NCI-H146 (cell line): Measurements from ENCODE around the gene KCNIP3.
"Not testable (repeated sequence)": the region's sequence is repeated elsewhere in the genome, so short reads cannot be mapped to it uniquely, and the experiment has no call there.

Source experiments
- DNase-seq: peaks from one replicate; lab custom pipeline; 2025; lab: John Stamatoyannopoulos, UW

KCNIP3 gene

DNA sequence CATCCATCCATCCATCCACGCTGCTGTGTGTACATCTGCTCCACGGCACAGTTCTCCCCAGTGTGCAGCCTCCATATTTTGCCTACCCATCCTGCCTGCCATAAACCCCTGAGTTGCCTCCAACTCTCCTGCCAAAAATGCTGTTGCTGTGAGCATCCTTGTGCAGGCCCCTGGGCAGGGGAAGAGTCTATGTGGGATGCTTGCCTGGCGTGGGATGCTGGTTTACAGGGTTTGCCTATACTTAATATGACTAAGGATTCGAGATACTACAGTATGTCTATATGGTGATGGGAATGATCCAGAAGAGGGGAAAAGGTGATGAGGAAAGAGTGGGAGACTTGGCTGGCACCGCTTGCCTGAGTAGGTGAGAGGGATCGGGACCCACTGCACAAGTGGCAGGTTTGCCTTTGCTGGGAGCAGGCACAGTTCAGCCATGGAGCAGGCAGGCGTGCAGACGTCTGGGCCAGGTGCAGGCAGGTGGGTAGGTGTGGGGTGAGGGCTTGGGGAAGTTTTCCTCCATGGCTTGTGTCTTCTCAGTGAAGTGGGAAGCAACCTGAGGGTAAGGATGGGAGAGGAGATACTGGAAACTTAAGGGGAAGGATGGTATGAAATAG is 75.2 kb downstream of the KCNIP3 start:
- no peak for DNase-seq

DNA sequence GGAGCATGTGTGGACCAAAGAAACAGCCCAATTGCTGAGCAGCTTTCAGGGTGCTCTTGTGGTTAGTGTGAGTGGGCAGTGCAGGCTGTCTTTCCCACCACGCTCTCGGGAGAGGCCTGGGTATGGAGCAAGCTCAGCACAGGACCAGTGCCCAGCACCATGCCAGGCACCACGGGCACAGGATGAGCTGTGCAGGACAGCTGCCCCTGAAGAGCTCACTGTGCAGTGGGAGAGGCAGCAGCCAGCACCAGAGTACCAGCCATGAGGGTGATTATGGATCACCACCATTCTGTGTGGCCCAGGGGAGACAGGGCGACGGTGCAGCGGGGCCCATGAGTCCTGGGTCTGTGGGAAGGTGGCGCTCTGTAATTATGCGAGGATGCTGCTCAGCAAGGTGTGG is 75.7 kb downstream of the KCNIP3 start:
- no peak for DNase-seq

DNA sequence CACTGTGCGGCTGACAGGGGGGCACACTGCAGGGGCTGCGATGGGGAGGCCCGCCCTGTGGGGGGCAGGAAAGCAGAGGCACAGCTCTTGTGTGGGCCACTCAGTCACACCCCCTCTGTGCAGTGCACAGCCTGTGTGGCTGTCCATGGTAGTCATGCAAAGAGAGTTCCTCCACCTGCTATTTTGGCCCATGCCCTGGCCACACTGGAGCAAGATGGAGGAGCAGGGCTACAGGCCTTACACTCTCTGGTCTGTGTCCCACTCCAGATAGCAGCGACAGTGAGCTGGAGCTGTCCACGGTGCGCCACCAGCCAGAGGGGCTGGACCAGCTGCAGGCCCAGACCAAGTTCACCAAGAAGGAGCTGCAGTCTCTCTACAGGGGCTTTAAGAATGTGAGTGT is 76.9 kb downstream of the KCNIP3 start:
- no peak for DNase-seq

DNA sequence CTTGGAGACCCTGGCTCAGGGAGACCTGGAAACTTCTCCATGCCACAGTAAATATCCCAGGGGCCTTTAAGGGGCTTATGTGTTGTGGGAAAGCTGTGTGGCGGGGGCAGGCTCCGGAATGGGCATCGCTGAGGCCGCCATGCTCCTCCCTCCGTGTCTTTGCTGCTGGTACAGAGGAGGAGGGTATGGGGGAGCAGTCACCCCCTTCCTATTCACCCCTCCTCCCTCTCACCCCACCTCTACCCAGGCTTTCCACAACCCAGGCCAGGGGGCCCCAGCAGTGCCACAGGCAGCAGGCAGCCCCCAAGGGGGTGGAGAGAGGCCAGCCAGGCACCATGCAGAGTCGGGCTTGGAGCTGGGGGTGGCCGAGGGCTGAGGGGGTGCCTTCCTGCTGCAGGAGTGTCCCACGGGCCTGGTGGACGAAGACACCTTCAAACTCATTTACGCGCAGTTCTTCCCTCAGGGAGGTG is 77.3 kb downstream of the KCNIP3 start:
- DNase-seq, result no peak

DNA sequence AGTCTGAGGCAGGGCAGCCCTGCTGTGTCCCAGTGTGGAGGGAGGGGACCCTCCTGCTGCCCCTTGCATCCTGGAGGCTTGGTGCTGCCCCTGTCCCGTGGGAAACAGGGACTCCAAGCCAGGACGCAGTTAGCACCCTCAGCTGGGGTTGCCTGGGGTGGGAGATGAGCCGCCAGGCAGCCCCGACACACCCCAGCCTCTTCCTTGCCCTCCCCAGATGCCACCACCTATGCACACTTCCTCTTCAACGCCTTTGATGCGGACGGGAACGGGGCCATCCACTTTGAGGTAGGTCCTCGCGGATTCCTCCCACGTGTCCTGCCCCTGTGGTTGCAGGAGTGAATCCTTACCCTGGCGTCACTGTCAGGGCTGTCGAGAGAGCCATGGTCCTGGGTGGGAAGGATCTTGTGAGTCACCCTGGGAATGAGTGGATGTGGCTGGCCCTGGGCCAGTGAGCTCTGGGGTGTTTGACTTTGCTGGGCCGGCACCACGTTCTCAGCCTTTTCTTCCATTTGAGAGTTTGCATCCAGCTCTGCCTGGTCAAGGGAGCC is 77.8 kb downstream of the KCNIP3 start:
- DNase-seq, result no peak

DNA sequence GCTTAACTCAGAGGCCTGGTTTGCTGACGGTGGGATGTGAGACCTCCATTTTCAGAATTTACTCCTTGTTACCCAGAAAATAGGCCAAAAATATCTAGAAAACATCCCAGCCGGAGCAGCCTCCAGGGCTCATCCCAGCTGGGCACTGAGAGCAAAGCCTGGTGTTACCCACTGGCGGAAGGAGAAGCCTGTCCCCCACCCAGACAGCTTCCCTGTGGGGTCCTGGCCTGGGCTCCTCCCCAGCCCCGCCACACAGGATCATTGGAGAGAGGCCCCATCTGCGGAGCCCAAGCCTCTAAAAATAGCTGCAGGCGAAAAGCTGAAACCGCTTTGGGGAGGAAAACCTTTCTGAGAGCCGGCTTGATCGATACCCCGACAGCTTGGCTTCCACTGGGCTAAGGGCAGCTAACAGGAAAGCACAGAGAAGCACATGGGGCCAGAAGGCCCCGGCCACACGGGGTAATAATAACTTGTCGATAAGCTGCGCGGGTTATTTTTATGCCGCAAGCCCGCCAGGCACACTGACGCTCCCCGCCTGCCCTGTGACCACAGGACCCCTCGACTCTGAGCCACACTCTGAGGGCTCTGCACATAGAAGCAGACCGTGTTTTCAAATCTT is 78.5 kb downstream of the KCNIP3 start:
- no peak for DNase-seq

DNA sequence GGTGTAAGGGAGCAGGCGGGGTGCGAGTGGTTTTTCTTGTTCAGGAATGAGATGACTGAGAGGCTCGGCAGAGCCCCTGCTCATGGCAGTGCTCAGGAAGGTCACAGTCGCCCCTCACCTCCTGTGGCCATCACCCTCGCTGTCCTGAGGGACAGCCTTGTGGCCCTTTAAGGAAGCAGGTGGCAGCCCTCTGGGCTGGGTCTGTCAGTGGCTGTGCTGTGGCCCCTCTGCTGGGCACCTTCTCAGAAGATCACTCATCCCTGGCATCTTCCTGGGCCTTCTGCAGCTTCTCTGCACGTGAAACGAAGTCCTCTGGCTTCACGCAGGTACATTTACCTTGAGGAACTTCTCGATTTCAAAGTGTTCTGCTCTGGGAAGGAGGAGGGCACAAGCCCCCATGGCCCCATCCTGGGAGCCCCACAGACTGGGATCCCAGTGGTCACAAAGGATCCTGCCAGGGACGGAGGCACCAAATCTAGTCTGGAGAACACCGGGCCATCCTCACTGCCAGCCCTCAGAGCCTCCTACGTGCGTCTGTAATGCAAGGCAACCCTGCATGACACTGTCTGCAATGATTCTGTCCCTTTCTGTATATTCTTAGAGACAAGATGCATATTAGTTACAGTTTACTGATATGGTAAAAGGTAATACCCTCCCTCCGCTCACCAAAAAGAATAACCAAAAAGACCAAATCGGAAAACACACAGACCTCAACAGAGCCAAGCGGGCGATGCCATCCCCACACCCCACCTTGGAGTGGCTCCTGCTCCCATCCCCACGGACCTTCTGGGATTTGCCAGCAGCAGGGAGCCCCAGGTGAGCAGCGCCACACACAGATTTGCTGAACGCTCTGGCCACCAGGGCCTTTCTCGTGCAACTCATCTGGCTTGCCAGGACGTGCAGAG is 79.4 kb downstream of the KCNIP3 start:
- DNase-seq, result no peak

DNA sequence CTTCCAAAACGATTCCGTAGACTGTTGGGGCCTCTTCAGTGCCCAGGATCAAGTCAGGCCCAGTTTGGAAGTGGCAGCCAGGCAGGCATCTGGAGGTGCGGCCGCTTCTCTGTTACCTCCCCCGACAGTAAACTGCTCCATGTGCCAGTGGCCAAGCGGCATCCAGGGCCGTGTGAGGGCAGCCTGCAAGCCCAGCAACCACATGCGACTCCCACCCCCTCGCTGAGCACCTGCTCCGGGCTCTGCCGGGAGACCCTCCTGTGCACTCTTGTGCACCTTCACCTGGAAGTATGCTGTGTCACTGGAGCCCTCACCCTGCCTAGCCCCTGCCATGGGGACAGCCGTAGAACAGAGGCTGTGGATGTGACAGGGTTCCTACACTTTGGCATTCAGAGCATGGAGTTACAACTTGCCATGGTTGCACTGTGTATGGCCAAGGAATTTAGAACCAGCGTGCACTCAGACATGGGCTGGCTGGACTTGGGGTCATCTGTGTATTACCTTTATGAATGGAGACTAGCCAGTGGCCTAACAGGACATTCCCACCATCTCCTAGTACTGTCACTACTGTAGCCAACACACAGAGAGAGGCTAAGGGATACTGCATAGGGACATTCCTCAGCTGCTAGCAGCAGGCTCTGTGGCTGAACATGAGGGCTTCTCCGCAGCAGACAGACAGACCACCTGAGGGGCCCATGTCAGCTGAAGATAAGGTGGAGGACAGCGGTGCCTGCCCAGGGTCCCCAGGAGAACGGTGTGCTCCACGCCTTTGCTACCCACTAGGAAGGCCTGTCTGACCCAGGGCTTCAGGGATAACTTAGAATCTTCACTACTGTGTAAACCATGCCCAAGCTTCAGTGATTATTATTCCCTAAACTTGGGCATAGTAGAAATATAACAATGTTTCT is 80.3 kb downstream of the KCNIP3 start:
- DNase-seq, result no peak

DNA sequence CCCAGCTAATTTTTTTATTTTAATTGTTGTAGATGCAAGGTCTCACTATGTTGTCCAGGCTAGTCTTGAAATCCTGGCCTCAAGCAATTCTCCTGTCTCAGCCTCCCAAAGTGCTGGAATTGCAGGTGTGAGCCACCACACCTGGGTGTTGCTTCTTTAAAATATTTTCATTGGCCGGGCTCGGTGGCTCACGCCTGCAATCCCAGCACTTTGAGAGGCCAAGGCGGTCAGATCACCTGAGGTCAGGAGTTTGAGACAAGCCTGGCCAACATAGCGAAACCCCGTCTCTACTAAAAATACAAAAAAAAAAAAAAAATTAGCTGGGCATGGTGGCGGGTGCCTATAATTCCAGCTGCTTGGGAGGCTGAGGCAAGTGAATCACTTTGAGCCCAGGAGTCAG is 81.1 kb downstream of the KCNIP3 start:
- not testable (repeated sequence) for DNase-seq

DNA sequence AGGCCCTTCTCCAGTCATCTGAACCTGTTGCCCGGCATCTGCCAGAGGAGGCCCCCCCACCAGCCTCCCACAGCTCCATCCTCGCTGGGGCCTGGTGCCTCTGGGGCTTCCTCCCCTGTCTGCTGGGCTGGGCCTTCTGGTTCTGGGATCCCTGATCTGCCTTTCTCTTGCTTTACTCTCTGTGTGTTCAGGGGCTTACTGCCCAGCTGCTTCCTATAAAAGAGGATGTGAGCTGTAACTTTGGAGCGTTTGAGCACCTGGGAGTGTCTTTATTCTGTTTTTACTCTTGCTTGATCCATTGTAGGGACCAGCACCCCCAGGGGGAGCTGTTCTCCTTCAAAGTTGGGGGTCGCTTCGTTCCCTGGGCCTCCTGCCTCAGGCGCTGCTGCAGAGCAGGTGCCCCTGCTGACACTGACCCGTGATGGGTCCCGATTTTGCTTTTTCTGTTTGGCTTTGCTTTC is 82.3 kb downstream of the KCNIP3 start:
- DNase-seq, result no peak

DNA sequence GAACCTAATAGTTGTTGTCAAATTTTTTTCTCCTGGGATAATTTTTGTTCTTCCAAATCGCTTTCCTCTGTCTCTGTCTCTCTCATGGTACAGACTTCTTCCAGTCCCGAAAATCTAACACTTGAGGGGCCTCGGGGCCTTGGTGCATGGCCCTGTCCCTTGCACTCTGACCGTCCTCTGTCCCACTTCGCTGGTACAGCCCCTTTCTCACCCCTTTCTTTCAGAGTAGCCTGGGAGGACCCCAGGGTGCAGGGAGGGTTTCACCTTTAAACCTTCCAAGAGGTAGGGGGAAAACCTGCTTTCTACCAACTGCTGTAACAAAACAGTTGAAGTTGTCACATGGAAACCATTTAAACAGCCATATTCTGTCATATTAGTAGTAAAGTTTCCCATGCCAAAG is 83.1 kb downstream of the KCNIP3 start:
- no peak for DNase-seq

DNA sequence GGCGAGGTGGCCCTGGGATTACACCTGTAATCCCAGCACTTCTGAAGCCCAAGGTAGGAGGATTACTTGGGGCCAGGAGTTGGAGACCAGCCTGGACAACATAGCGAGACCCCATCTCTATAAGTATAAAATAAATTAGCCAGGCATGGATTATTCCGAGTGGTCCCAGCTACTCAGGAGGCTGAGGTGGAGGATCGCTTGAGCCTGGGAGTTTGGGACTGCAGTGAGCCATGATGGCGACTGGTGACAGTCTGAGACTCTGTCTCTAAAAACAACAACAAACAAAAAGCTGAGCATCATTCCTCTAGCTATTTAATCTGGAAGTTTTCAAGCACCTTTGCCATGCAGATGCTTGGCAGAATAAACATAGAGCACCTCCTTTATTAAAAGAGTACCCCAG is 83.6 kb downstream of the KCNIP3 start:
- DNase-seq, result no peak

DNA sequence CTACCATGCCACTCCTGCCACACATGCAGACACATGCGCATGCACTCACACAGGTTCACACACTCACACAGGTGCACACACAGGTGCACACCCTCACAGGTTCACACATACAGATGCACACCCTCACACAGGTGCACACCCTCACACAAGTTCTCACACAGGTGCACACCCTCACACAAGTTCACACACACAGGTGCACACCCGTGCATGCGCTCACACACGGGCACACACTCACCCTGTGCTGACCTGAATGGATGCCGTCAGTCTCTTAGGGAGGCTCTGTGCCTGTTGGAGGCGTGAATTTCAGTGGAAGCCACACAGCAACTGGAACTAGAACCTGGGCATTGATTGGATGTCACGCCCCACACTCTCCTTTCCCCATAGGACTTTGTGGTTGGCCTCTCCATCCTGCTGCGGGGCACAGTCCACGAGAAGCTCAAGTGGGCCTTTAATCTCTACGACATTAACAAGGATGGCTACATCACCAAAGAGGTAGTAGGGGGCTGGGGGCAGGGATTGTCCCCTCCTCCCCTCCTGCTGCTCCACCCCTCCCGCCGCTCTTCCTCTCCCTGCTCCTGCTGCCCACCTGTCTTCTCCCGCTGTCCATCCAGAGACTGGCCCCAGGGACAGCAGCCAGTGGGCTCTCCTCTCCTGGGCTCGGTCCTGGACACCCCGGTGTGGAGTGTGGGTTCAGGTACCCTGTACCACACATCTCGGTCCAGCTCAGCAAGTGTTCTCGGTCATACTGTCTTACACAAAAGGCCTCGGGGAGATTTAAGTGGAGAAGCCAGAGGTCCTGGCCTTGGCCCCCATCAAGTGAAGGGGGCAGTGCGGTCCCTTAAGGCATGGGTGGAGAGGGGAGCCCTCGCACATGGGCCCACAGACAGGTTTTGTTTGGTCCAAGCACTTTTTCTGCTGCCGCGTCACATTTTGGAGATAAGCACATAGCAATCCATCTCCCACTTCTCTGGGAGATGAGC is 84.4 kb downstream of the KCNIP3 start:
- DNase-seq, result no peak

DNA sequence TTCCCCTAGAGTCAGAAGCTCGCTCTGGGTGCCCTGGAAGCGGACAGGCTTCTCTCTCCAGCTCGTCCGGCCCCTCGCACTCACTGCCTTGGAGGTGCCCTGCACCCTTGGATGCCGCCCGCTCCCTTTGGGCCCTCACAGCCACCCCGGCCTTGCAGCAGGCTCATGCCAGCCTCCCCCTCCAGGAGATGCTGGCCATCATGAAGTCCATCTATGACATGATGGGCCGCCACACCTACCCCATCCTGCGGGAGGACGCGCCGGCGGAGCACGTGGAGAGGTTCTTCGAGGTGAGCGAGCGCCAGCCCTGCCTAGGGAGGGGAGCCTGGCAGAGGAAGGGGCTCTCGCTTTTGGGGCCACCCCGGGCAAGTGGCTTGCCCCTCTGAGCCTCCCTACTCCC is 85.0 kb downstream of the KCNIP3 start:
- DNase-seq, result no peak

DNA sequence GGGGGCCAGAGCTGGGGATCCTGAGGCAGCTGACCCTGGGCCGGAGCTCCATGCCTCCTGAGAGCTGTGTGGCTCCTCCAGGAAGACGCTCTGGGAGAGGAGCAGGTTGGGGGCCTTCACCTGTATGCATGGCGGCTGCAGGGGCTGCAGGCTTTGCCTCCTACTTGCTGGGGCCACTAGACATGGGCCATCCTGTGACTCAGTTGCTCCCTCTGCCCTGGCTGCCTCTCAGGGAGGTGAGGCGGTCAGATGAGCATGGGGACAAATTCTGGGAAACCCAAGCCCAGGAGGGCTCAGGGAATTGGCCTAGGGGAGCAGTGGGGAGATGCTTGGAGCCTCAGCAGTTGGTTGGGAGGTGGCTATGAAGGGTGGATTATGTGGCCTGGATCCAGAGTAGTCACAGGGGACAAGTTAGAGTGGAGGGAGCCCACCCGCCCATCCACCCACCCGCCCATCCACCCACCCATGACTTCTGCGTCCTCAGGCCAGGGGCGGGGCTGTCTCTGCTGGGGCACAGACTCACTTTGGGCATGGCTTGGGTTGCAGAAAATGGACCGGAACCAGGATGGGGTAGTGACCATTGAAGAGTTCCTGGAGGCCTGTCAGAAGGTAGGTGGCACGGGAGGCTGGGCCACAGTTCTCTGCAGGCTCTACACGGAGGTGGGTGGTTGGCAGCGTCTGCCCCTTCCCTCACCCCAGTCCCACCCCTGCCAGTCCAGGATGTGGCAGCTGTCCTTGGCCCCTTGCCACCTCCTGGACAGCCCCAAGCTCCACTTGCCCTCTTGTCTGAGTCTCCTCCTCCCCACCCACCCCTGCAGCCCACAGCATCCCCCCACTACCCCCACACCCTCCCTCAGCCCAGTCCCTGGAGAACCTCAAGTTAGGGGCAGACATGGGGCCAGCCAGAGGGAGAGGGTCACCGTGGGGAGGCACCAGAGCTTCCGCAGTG is 85.8 kb downstream of the KCNIP3 start:
- DNase-seq, result no peak

DNA sequence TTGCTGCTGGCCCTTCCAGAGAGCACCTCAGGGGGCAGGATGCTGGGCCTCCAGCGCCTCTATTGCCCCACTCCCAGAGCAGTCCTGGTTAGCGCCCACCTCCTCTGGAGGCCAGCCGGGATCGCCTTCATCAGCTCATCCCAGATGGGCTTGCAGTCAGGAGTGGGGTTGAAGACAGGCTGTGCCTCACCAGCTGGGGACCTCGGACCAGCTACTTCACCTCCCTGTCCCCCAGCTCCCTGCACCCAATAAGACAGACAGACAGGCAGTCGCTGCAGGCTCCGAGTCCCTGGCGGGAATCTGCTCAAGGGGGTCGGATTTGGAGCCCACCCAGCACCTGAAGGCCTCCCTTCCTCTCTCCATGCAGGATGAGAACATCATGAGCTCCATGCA is 86.5 kb downstream of the KCNIP3 start:
- no peak for DNase-seq

DNA sequence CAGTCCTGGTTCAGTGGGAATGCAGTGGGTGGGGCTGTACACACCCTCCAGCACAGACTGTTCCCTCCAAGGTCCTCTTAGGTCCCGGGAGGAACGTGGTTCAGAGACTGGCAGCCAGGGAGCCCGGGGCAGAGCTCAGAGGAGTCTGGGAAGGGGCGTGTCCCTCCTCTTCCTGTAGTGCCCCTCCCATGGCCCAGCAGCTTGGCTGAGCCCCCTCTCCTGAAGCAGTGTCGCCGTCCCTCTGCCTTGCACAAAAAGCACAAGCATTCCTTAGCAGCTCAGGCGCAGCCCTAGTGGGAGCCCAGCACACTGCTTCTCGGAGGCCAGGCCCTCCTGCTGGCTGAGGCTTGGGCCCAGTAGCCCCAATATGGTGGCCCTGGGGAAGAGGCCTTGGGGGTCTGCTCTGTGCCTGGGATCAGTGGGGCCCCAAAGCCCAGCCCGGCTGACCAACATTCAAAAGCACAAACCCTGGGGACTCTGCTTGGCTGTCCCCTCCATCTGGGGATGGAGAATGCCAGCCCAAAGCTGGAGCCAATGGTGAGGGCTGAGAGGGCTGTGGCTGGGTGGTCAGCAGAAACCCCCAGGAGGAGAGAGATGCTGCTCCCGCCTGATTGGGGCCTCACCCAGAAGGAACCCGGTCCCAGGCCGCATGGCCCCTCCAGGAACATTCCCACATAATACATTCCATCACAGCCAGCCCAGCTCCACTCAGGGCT is 87.9 kb downstream of the KCNIP3 start:
- DNase-seq, result no peak

DNA sequence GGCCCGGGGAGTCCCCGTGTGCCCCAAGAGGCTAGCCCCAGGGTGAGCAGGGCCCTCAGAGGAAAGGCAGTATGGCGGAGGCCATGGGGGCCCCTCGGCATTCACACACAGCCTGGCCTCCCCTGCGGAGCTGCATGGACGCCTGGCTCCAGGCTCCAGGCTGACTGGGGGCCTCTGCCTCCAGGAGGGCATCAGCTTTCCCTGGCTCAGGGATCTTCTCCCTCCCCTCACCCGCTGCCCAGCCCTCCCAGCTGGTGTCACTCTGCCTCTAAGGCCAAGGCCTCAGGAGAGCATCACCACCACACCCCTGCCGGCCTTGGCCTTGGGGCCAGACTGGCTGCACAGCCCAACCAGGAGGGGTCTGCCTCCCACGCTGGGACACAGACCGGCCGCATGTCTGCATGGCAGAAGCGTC is 88.4 kb downstream of the KCNIP3 start:
- no peak for DNase-seq

DNA sequence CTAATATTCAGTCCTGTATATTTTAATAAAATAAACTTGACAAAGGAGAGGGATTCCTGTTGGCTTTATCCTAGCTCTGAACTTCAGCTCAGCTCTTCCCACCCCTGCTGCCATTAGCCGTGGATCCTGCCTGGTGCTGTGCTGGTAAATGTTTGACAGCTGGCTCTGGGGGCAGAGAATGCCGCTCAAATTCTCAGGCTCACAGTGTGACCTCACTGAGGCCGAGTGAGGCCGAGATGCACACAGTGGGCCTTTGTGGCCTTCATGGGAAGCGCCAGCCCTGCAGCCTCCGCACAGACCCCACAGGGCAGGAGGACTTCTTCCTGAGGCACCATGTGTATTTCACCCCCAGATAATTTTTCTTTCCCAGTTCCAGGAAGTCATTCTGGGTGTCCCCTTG is 88.9 kb downstream of the KCNIP3 start:
- no peak for DNase-seq
